WTC11 (cell line): ENCODE data around the gene RPH3AL.

ENCODE experiments used
- CTCF ChIP-seq: fragments of 200-600 bp; IDR thresholded peaks from 2 replicates; pipeline ENCODE4 v1.8.0; 2022; ENCODE audit warnings: antibody characterized with exemption
- FOXJ3 ChIP-seq: sonication (generic); formaldehyde crosslinking; IDR thresholded peaks from 2 replicates; pipeline ENCODE4 v1.9.0; 2021; ENCODE audit warnings: missing genetic modification reagents, mild to moderate bottlenecking, borderline replicate concordance
- GTF2I ChIP-seq: fragments of 250-450 bp; sonication (Bioruptor Pico); conservative IDR thresholded peaks from 2 replicates; pipeline ENCODE4 v1.4.0; 2021; ENCODE audit warnings: mild to moderate bottlenecking
- MXD4 ChIP-seq: fragments of 250-450 bp; sonication (Bioruptor Pico); IDR thresholded peaks from 2 replicates; pipeline ENCODE4 v1.8.0; 2021; ENCODE audit warnings: mild to moderate bottlenecking, moderate library complexity, borderline replicate concordance
- SP1 ChIP-seq: sonication (generic); formaldehyde crosslinking; conservative IDR thresholded peaks from 2 replicates; pipeline ENCODE4 v1.8.1; 2022; ENCODE audit warnings: missing genetic modification reagents
- ZNF121 ChIP-seq: sonication (generic); formaldehyde crosslinking; IDR thresholded peaks from 2 replicates; pipeline ENCODE4 v1.8.0; 2023; ENCODE audit warnings: missing genetic modification reagents
- ZNF138 ChIP-seq: sonication (generic); formaldehyde crosslinking; conservative IDR thresholded peaks from 2 replicates; pipeline ENCODE4 v1.8.1; 2022; ENCODE audit warnings: mild to moderate bottlenecking, moderate library complexity, missing genetic modification reagents
- ZNF263 ChIP-seq: sonication (generic); formaldehyde crosslinking; IDR thresholded peaks from 2 replicates; pipeline ENCODE4 v1.8.1; 2022; ENCODE audit warnings: low read depth, mild to moderate bottlenecking, moderate library complexity, missing genetic modification reagents
- TF ChIP-seq, protein P1 (sequence below): sonication (generic); formaldehyde crosslinking; IDR thresholded peaks from 2 replicates; pipeline ENCODE4 v1.8.0; 2022; ENCODE audit warnings: mild to moderate bottlenecking, missing genetic modification reagents
- TF ChIP-seq, protein P2 (sequence below): sonication (generic); formaldehyde crosslinking; IDR thresholded peaks from 2 replicates; pipeline ENCODE4 v1.8.1; 2022; ENCODE audit warnings: mild to moderate bottlenecking, missing genetic modification reagents, moderate library complexity, borderline replicate concordance
- TF ChIP-seq, protein P3 (sequence below): sonication (generic); formaldehyde crosslinking; IDR thresholded peaks from 2 replicates; pipeline ENCODE4 v1.8.1; 2023; ENCODE audit warnings: mild to moderate bottlenecking, missing genetic modification reagents, moderate library complexity

- TF ChIP-seq CTCF (no peak), ZNF138 (CRISPR knock-in tag) (no peak), GTF2I (CRISPR knock-in tag) (no peak), ZNF121 (CRISPR knock-in tag) (no peak), ZNF263 (CRISPR knock-in tag) (no peak), SP1 (CRISPR knock-in tag) (no peak), FOXJ3 (CRISPR knock-in tag) (no peak), MXD4 (CRISPR knock-in tag) (no peak)
- TF ChIP-seq, protein P1, sequence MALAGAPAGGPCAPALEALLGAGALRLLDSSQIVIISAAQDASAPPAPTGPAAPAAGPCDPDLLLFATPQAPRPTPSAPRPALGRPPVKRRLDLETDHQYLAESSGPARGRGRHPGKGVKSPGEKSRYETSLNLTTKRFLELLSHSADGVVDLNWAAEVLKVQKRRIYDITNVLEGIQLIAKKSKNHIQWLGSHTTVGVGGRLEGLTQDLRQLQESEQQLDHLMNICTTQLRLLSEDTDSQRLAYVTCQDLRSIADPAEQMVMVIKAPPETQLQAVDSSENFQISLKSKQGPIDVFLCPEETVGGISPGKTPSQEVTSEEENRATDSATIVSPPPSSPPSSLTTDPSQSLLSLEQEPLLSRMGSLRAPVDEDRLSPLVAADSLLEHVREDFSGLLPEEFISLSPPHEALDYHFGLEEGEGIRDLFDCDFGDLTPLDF (CRISPR knock-in tag): no peak
- TF ChIP-seq, protein P2, sequence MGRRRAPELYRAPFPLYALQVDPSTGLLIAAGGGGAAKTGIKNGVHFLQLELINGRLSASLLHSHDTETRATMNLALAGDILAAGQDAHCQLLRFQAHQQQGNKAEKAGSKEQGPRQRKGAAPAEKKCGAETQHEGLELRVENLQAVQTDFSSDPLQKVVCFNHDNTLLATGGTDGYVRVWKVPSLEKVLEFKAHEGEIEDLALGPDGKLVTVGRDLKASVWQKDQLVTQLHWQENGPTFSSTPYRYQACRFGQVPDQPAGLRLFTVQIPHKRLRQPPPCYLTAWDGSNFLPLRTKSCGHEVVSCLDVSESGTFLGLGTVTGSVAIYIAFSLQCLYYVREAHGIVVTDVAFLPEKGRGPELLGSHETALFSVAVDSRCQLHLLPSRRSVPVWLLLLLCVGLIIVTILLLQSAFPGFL: no peak
- TF ChIP-seq, protein P3, sequence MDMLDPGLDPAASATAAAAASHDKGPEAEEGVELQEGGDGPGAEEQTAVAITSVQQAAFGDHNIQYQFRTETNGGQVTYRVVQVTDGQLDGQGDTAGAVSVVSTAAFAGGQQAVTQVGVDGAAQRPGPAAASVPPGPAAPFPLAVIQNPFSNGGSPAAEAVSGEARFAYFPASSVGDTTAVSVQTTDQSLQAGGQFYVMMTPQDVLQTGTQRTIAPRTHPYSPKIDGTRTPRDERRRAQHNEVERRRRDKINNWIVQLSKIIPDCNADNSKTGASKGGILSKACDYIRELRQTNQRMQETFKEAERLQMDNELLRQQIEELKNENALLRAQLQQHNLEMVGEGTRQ: no peak
These were observed 19.9 kb downstream of the RPH3AL start for GRCh38 chr17:332558-333322.
